Fibroblast of peridontal ligament (primary cell): Measurements from ENCODE around the gene CACFD1.

Experiments
- DNase-seq: peaks from one replicate; pipeline ENCODE4 v3.0.0-alpha.2; 2010; ENCODE audit errors: extremely low read depth

The CACFD1 gene

GRCh38 chr9:133517711-133518110, 57.9 kb downstream of the CACFD1 start:
- no peak for DNase-seq

GRCh38 chr9:133518200-133518599, 58.4 kb downstream of the CACFD1 start:
- DNase-seq, result no peak

GRCh38 chr9:133518706-133519449, 59.1 kb downstream of the CACFD1 start:
- no peak for DNase-seq

- DNase-seq, result no peak
Measured at GRCh38 chr9:133519693-133520092, 59.9 kb downstream of the CACFD1 start.

GRCh38 chr9:133520121-133520835, 60.5 kb downstream of the CACFD1 start:
- no peak for DNase-seq
